Mesendoderm (in vitro differentiated cells): ENCODE data around the gene KDM5A.

Experiments used
- DNase-seq: peaks from one replicate; pipeline ENCODE4 v3.0.0; 2013
- H2AK5ac ChIP-seq: 2 replicates; pipeline ENCODE4 v1.6.1; 2013; ENCODE audit warnings: low read length, inconsistent platforms
- H2BK120ac ChIP-seq: 2 replicates; pipeline ENCODE4 v1.6.1; 2013; ENCODE audit warnings: low read depth, mild to moderate bottlenecking, low read length, moderate library complexity, mixed read lengths
- H2BK15ac ChIP-seq: replicated peaks from 2 replicates; pipeline ENCODE4 v1.6.1; 2013; ENCODE audit warnings: low read depth, mild to moderate bottlenecking, moderate library complexity
- H2BK5ac ChIP-seq: 2 replicates; pipeline ENCODE4 v1.6.1; 2013; ENCODE audit warnings: low read length, inconsistent platforms
- H3K18ac ChIP-seq: 2 replicates; pipeline ENCODE4 v1.6.1; 2013; ENCODE audit warnings: mild to moderate bottlenecking, low read length, mixed read lengths
- H3K23ac ChIP-seq: one replicate; pipeline ENCODE4 v1.6.1; 2013; ENCODE audit warnings: low read length
- H3K27ac ChIP-seq: 2 replicates; pipeline ENCODE4 v1.5.1; 2013; ENCODE audit warnings: low read depth, mild to moderate bottlenecking, inconsistent platforms, low read length, moderate library complexity
- H3K27me3 ChIP-seq: 2 replicates; pipeline ENCODE4 v1.6.1; 2013; ENCODE audit warnings: low read length, control low read depth, mild to moderate bottlenecking, inconsistent platforms; ENCODE audit not compliant: insufficient read depth, poor library complexity
- H3K36me3 ChIP-seq: 2 replicates; pipeline ENCODE4 v1.6.1; 2013; ENCODE audit warnings: low read length, inconsistent platforms; ENCODE audit not compliant: control insufficient read depth, insufficient read depth
- H3K4ac ChIP-seq: one replicate; pipeline ENCODE4 v1.6.1; 2013; ENCODE audit warnings: low read depth, mild to moderate bottlenecking, low read length, moderate library complexity
- H3K4me1 ChIP-seq: 2 replicates; pipeline ENCODE4 v1.6.1; 2013; ENCODE audit warnings: low read depth, low read length, inconsistent platforms; ENCODE audit not compliant: control insufficient read depth
- H3K4me2 ChIP-seq: 2 replicates; pipeline ENCODE4 v1.6.1; 2013; ENCODE audit warnings: low read length
- H3K4me3 ChIP-seq: 2 replicates; pipeline ENCODE4 v1.5.1; 2013; ENCODE audit warnings: mild to moderate bottlenecking, low read length
- H3K56ac ChIP-seq: one replicate; pipeline ENCODE4 v1.6.1; 2013; ENCODE audit warnings: low read length
- H3K79me1 ChIP-seq: 2 replicates; pipeline ENCODE4 v1.6.1; 2013; ENCODE audit warnings: low read length, inconsistent platforms
- H3K79me2 ChIP-seq: 2 replicates; pipeline ENCODE4 v1.6.1; 2013; ENCODE audit warnings: mild to moderate bottlenecking, low read length; ENCODE audit not compliant: control insufficient read depth, insufficient read depth
- H3K9ac ChIP-seq: 2 replicates; pipeline ENCODE4 v1.6.1; 2013; ENCODE audit warnings: low read length, inconsistent platforms
- H4K5ac ChIP-seq: one replicate; pipeline ENCODE4 v1.6.1; 2013; ENCODE audit warnings: low read length
- H4K8ac ChIP-seq: one replicate; pipeline ENCODE4 v1.6.1; 2013; ENCODE audit warnings: low read depth, mild to moderate bottlenecking, control low read depth, low read length, moderate library complexity
- WGBS: extraction: QIAGEN DNeasy Blood & Tissue Kit; methylation state at CpG from one replicate; pipeline ENCODE4 v1.1.7; 2013; ENCODE audit warnings: low lambda C conversion rate, missing lambda C conversion rate; ENCODE audit not compliant: insufficient coverage; ENCODE audit errors: extremely low coverage; 5-methylcytosine and 5-hydroxymethylcytosine counted together

KDM5A gene

GRCh38 chr12:242496-242895 lies 146.6 kb downstream of the KDM5A start:
- Histone ChIP-seq H3K36me3 (no peaks in the 10 kb centered on the region), H3K27ac (no peak overlapping the region), H3K9ac (no peak overlapping the region), H4K8ac (no peak overlapping the region), H3K79me1 (no peaks in the 10 kb centered on the region), H3K56ac (no peak overlapping the region), H3K4me1 (no peaks in the 10 kb centered on the region), H2AK5ac (no peak overlapping the region), H3K27me3 (no peaks in the 10 kb centered on the region), H4K5ac (no peak overlapping the region), H2BK5ac (no peak overlapping the region), H3K4ac (no peak overlapping the region), H2BK120ac (no peak overlapping the region), H3K18ac (no peak overlapping the region), H3K4me3 (no peak overlapping the region), H3K79me2 (no peaks in the 10 kb centered on the region), H2BK15ac (no peak overlapping the region), H3K23ac (no peak overlapping the region), H3K4me2 (no peak overlapping the region)
- no CpG with 5 or more reads among the region's 15 CpGs for WGBS
- no peak for DNase-seq

DNA sequence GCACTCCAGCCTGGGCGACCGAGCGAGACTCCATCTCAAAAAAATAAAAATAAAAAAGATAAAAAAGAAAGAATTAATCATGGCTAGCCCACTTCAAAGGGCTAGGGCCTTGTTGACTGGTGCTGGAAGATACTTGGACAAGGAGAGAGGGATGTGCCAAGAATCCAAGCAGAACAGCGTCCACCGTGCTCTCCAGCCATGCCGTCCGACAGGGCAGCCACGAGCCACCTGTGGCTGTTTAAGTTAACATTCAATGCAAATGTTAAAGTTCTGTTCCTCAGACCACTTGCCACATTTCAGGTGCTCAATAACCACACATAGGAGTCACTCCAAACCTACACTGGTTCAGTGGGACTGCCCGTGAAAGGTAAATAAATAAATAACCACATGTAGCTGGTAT lies 147.9 kb downstream of the KDM5A start:
- WGBS: no CpG with 5 or more reads among the region's 9 CpGs
- H3K18ac ChIP-seq: no peak overlapping the region
- no peak for DNase-seq

GRCh38 chr12:240566-240965 lies 148.6 kb downstream of the KDM5A start:
- DNase-seq: no peak
- Histone ChIP-seq H2AK5ac (no peak overlapping the region), H3K27me3 (no peaks in the 10 kb centered on the region)

More for the DNA sequence above, 147.9 kb downstream of the KDM5A start:
- Histone ChIP-seq H2AK5ac (no peak overlapping the region), H4K8ac (no peak overlapping the region), H2BK5ac (no peak overlapping the region), H4K5ac (no peak overlapping the region), H3K4me2 (no peak overlapping the region), H3K4ac (no peak overlapping the region), H3K36me3 (no peaks in the 10 kb centered on the region), H3K27ac (no peak overlapping the region), H3K4me3 (no peak overlapping the region), H3K23ac (no peak overlapping the region), H2BK120ac (no peak overlapping the region), H2BK15ac (no peak overlapping the region), H3K9ac (no peak overlapping the region), H3K79me2 (no peaks in the 10 kb centered on the region), H3K56ac (no peak overlapping the region), H3K27me3 (no peaks in the 10 kb centered on the region), H3K79me1 (no peaks in the 10 kb centered on the region), H3K4me1 (no peaks in the 10 kb centered on the region)

GRCh38 chr12:238736-239398 lies 150.3 kb downstream of the KDM5A start:
- H3K4me1 ChIP-seq: no peaks in the 10 kb centered on the region
- H3K4me3 ChIP-seq: no peak overlapping the region
- H3K79me1 ChIP-seq: no peaks in the 10 kb centered on the region
- no peak overlapping the region for H3K18ac ChIP-seq
- H2AK5ac ChIP-seq: no peak overlapping the region
- H3K4me2 ChIP-seq: no peak overlapping the region
- H3K9ac ChIP-seq: no peak overlapping the region
- no peak overlapping the region for H2BK15ac ChIP-seq
- H3K27ac ChIP-seq: no peak overlapping the region
- no peak overlapping the region for H2BK5ac ChIP-seq
- H3K27me3 ChIP-seq: no peaks in the 10 kb centered on the region
- no peak overlapping the region for H3K23ac ChIP-seq
- H3K79me2 ChIP-seq: no peaks in the 10 kb centered on the region
- no peak overlapping the region for H3K4ac ChIP-seq
- WGBS: no CpG with 5 or more reads among the region's 19 CpGs
- DNase-seq: no peak
- H4K8ac ChIP-seq: no peak overlapping the region
- H3K56ac ChIP-seq: no peak overlapping the region
- no peak overlapping the region for H2BK120ac ChIP-seq
- H3K36me3 ChIP-seq: no peaks in the 10 kb centered on the region
- H4K5ac ChIP-seq: no peak overlapping the region

More at GRCh38 chr12:240566-240965, 148.6 kb downstream of the KDM5A start:
- H3K4me3 ChIP-seq: no peak overlapping the region
- H3K4me2 ChIP-seq: no peak overlapping the region
- H3K4me1 ChIP-seq: no peaks in the 10 kb centered on the region
- H3K79me2 ChIP-seq: no peaks in the 10 kb centered on the region
- H3K9ac ChIP-seq: no peak overlapping the region
- H3K36me3 ChIP-seq: no peaks in the 10 kb centered on the region
- no CpG with 5 or more reads among the region's 9 CpGs for WGBS
- no peak overlapping the region for H2BK120ac ChIP-seq
- no peak overlapping the region for H4K5ac ChIP-seq
- no peak overlapping the region for H3K4ac ChIP-seq
- H3K18ac ChIP-seq: no peak overlapping the region
- no peak overlapping the region for H3K23ac ChIP-seq
- no peak overlapping the region for H4K8ac ChIP-seq
- H2BK5ac ChIP-seq: no peak overlapping the region
- no peak overlapping the region for H3K56ac ChIP-seq
- H2BK15ac ChIP-seq: no peak overlapping the region
- H3K27ac ChIP-seq: no peak overlapping the region
- H3K79me1 ChIP-seq: no peaks in the 10 kb centered on the region

DNA sequence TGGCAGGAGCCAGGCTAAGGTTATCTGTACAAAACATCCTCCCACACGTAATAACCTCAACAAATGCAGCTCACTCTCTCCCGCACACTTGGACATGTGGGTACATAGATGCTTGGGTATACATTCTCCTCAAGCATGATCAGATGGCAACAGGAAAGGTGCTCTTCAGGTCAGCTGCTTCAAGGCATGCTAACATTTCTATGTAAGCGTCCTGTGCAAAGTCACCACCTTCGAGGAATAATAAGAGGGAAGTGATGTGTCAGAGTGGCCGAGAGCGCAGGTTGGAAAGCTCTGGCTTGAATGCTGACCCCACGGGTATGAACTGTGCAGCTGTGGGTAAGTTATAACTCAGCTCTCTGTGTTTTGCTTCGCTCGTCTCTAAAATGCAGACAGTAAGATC lies 151.0 kb downstream of the KDM5A start:
- H3K4ac ChIP-seq: no peak overlapping the region
- H3K27me3 ChIP-seq: no peaks in the 10 kb centered on the region
- H4K8ac ChIP-seq: no peak overlapping the region
- no peak overlapping the region for H3K18ac ChIP-seq
- no peak overlapping the region for H3K56ac ChIP-seq
- H3K23ac ChIP-seq: no peak overlapping the region
- H4K5ac ChIP-seq: no peak overlapping the region
- H3K36me3 ChIP-seq: no peaks in the 10 kb centered on the region
- no peaks in the 10 kb centered on the region for H3K79me1 ChIP-seq
- H2BK5ac ChIP-seq: no peak overlapping the region
- no peaks in the 10 kb centered on the region for H3K4me1 ChIP-seq
- no peak overlapping the region for H3K27ac ChIP-seq
- no peak overlapping the region for H2AK5ac ChIP-seq
- no peak overlapping the region for H3K9ac ChIP-seq
- H3K79me2 ChIP-seq: no peaks in the 10 kb centered on the region
- no peak overlapping the region for H2BK120ac ChIP-seq
- no CpG with 5 or more reads among the region's 9 CpGs for WGBS
- DNase-seq: no peak
- no peak overlapping the region for H3K4me3 ChIP-seq
- no peak overlapping the region for H3K4me2 ChIP-seq
- H2BK15ac ChIP-seq: no peak overlapping the region
